Lower lobe of right lung (tissue), 2 donors: Measurements from ENCODE around the gene ITIH5. TPM values are rescaled to one million over a fixed set of nuclear protein-coding genes. Genes with fewer than 3 reads are reported as not detected.
"Not testable (repeated sequence)": the region's sequence is repeated elsewhere in the genome, so short reads cannot be mapped to it uniquely, and the experiment has no call there.

Source experiments
- ATAC-seq, 2 donors: fragments of 200-7000 bp; cut with Tn5 transposase; one replicate each; pipeline ENCODE4 v1.9.1; 2020 to 2022; ENCODE audit warnings: mild to moderate bottlenecking in 2 of 2, moderate library complexity in 2 of 2
- DNase-seq: peaks from one replicate; pipeline ENCODE4 v3.0.0-alpha.2; 2020
- H3K27ac ChIP-seq: fragments of 200-600 bp; one replicate; pipeline ENCODE4 v1.8.0; 2022
- H3K27me3 ChIP-seq: fragments of 200-600 bp; one replicate; pipeline ENCODE4 v1.8.0; 2022; ENCODE audit warnings: low read depth
- H3K36me3 ChIP-seq: fragments of 200-600 bp; one replicate; pipeline ENCODE4 v1.8.0; 2022; ENCODE audit warnings: mild to moderate bottlenecking
- H3K4me1 ChIP-seq: fragments of 200-600 bp; one replicate; pipeline ENCODE4 v1.8.0; 2022
- H3K4me3 ChIP-seq: fragments of 200-600 bp; one replicate; pipeline ENCODE4 v1.8.0; 2022; ENCODE audit warnings: mild to moderate bottlenecking
- H3K9me3 ChIP-seq: fragments of 200-600 bp; one replicate; pipeline ENCODE4 v1.8.0; 2022
- intact Hi-C: fragments of 100-400 bp; cut with DNase I; formaldehyde crosslinking; loops from one replicate; pipeline ENCODE4 v1.11.0; 2022
- total RNA-seq: library from RNA; stranded (reverse); fragmentation: NEBNext Ultra II Directional; extraction: Animal tissue kit (Norgen Biotek cat#: 25700); gene quantifications from one replicate; pipeline ENCODE4 v1.2.1, GENCODE V29; 2021
- TF ChIP-seq, protein P1 (sequence below): fragments of 200-600 bp; IDR thresholded peaks from one replicate; pipeline ENCODE4 v1.8.0; 2022; ENCODE audit warnings: antibody characterized with exemption, mild to moderate bottlenecking
- donor health status: DM: no; HTN: yes; CAD: no; lungs with severe emphysema.

Gene ITIH5
- total RNA-seq, 1 donor from 2014 or later, result 14.8 TPM

GRCh38 chr10:7702288-7702812 lies 35.6 kb upstream of the ITIH5 start:
- intact Hi-C loops, result no loop called here
- no peaks in the 10 kb centered on the region for H3K4me1 ChIP-seq
- no peak for ATAC-seq
- H3K27ac ChIP-seq, result no peak overlapping the region
- H3K9me3 ChIP-seq, result no peaks in the 10 kb centered on the region
- TF ChIP-seq, protein P1, sequence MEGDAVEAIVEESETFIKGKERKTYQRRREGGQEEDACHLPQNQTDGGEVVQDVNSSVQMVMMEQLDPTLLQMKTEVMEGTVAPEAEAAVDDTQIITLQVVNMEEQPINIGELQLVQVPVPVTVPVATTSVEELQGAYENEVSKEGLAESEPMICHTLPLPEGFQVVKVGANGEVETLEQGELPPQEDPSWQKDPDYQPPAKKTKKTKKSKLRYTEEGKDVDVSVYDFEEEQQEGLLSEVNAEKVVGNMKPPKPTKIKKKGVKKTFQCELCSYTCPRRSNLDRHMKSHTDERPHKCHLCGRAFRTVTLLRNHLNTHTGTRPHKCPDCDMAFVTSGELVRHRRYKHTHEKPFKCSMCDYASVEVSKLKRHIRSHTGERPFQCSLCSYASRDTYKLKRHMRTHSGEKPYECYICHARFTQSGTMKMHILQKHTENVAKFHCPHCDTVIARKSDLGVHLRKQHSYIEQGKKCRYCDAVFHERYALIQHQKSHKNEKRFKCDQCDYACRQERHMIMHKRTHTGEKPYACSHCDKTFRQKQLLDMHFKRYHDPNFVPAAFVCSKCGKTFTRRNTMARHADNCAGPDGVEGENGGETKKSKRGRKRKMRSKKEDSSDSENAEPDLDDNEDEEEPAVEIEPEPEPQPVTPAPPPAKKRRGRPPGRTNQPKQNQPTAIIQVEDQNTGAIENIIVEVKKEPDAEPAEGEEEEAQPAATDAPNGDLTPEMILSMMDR, result no peak
- DNase-seq, result no peak
- H3K27me3 ChIP-seq, result peaks cover 7% of the 10 kb centered on the region
- H3K36me3 ChIP-seq, result no peaks in the 10 kb centered on the region
- H3K4me3 ChIP-seq, result no peak overlapping the region

GRCh38 chr10:7701158-7701742 lies 34.5 kb upstream of the ITIH5 start:
- Histone ChIP-seq H3K27ac (no peak overlapping the region), H3K9me3 (no peaks in the 10 kb centered on the region), H3K27me3 (peaks cover 7% of the 10 kb centered on the region), H3K4me1 (no peaks in the 10 kb centered on the region), H3K4me3 (no peak overlapping the region), H3K36me3 (no peaks in the 10 kb centered on the region)
- TF ChIP-seq, protein P1, result no peak
- DNase-seq, result no peak
- intact Hi-C loops, result no loop called here
- ATAC-seq, result no peak

- DNase-seq, result no peak
- TF ChIP-seq, protein P1, result no peak
- ATAC-seq, result no peak
- H3K27me3 ChIP-seq, result peaks cover 5% of the 10 kb centered on the region
- no peaks in the 10 kb centered on the region for H3K36me3 ChIP-seq
- no peaks in the 10 kb centered on the region for H3K9me3 ChIP-seq
- H3K4me3 ChIP-seq, result no peak overlapping the region
- no peak overlapping the region for H3K27ac ChIP-seq
- no peaks in the 10 kb centered on the region for H3K4me1 ChIP-seq
- intact Hi-C loops, result no loop called here
Observed at GRCh38 chr10:7700577-7701125, 33.9 kb upstream of the ITIH5 start.

- Histone ChIP-seq H3K4me1 (no peaks in the 10 kb centered on the region), H3K27ac (no peak overlapping the region), H3K36me3 (no peaks in the 10 kb centered on the region), H3K27me3 (peaks cover 3% of the 10 kb centered on the region), H3K4me3 (no peak overlapping the region), H3K9me3 (peaks cover 5% of the 10 kb centered on the region)
- DNase-seq (no peak), ATAC-seq (no peak)
- intact Hi-C loops, result no loop called here
- TF ChIP-seq, protein P1, result no peak
Observed at GRCh38 chr10:7697426-7697825, 30.7 kb upstream of the ITIH5 start.

GRCh38 chr10:7696545-7696944 lies 29.8 kb upstream of the ITIH5 start:
- H3K36me3 ChIP-seq, result no peaks in the 10 kb centered on the region
- DNase-seq, result peak; percentile 83
- peaks cover 3% of the 10 kb centered on the region for H3K27me3 ChIP-seq
- peak; percentile 94 to 95 for ATAC-seq
- intact Hi-C loops, result no loop called here
- peaks cover 5% of the 10 kb centered on the region for H3K9me3 ChIP-seq
- H3K4me1 ChIP-seq, result no peaks in the 10 kb centered on the region
- peak overlapping the region; percentile 48 for H3K27ac ChIP-seq
- no peak overlapping the region for H3K4me3 ChIP-seq
- TF ChIP-seq, protein P1, result no peak

DNA sequence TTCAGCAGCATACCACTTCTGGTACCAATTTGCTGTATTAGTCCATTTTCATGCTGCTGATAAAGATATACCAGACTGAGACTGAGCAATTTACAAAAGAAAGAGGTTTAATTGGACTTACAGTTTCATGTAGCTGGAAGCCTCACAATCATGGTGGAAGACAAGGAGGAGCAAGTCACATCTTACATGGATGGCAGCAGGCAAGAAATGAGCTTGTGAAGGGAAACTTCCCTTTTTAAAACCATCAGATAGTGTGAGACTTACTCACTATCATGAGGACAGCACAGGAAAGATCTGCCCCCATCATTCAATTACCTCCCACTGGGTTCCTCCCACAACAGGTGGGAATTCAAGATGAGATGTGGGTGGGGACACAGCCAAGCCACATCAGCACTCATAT lies 26.4 kb upstream of the ITIH5 start:
- H3K27ac ChIP-seq, intact Hi-C loops, H3K4me3 ChIP-seq, ATAC-seq, H3K9me3 ChIP-seq, DNase-seq, H3K36me3 ChIP-seq, H3K27me3 ChIP-seq, H3K4me1 ChIP-seq: not testable (repeated sequence)

GRCh38 chr10:7692368-7692767 lies 25.6 kb upstream of the ITIH5 start:
- H3K27ac ChIP-seq, H3K4me3 ChIP-seq, H3K36me3 ChIP-seq, DNase-seq, H3K9me3 ChIP-seq, intact Hi-C loops, H3K4me1 ChIP-seq, H3K27me3 ChIP-seq, ATAC-seq: not testable (repeated sequence)

DNA sequence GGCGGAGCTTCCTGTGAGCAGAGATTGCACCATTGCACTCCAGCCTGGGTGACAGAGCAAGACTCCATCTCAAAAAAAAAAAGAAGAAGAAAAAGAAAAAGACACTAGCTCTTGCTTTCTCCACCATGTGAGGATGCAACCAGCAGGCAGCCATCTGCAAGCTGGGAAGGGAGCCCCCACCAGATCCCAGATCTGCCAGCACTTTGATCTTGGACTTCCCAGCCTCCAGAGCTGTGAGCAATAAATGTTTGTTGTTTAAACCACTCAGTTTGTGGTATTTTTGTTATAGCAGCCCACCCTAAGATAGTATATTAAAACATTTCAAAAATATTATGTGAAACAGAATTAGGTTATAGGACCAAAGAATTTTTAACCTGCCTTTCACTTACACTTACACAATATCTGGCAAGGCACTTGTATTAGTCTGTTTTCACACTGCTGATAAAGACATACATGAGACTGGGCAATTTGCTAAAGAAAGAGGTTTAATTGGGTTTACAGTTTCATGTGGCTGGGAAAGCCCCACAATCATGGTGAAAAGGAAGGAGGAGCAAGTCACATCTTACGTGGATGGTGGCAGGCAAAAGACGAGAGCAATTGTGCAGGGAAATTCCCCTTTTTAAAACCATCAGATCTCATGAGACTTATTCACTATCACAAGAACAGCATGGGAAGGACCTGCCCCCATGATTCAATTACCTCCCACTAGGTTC lies 24.3 kb upstream of the ITIH5 start:
- H3K27me3 ChIP-seq, intact Hi-C loops, ATAC-seq, H3K27ac ChIP-seq, H3K36me3 ChIP-seq, DNase-seq, H3K4me3 ChIP-seq, H3K9me3 ChIP-seq, H3K4me1 ChIP-seq: not testable (repeated sequence)
